HepG2 (cell line): ENCODE data around the gene ZNF3. TPM values are rescaled to one million over a fixed set of nuclear protein-coding genes. Genes with fewer than 3 reads are reported as not detected.

ENCODE experiments used
- ATF7-NPFF ChIP-seq: sonication (generic); formaldehyde crosslinking; IDR thresholded peaks from 2 replicates; pipeline ENCODE4 v1.8.1; 2023; ENCODE audit warnings: mild to moderate bottlenecking, low read depth, missing genetic modification reagents, moderate library complexity
- BCL6 ChIP-seq: IDR thresholded peaks from 2 replicates; pipeline ENCODE4 v1.6.1; 2016; ENCODE audit warnings: missing genetic modification reagents, missing compliant biosample characterization
- CENPT ChIP-seq: sonication (generic); formaldehyde crosslinking; IDR thresholded peaks from 2 replicates; pipeline ENCODE4 v1.8.0; 2022; ENCODE audit warnings: low read depth, mild to moderate bottlenecking, moderate library complexity, missing genetic modification reagents
- CREB1 ChIP-seq, 2 experiments: fragments of 450-650 bp in 1 of 2; IDR thresholded peaks; 2 replicates each; pipeline ENCODE4 v1.6.1; 2016 to 2017; ENCODE audit warnings: control low read depth in 1 of 2, mild to moderate bottlenecking in 1 of 2, missing compliant biosample characterization in 1 of 2, missing genetic modification characterization in 1 of 2
- CSRNP1 ChIP-seq: sonication (generic); formaldehyde crosslinking; IDR thresholded peaks from 2 replicates; pipeline ENCODE4 v1.8.1; 2023; ENCODE audit warnings: mild to moderate bottlenecking, missing genetic modification reagents
- HOXA5 ChIP-seq: sonication (generic); formaldehyde crosslinking; IDR thresholded peaks from 2 replicates; pipeline ENCODE4 v1.4.0; 2020; ENCODE audit warnings: missing genetic modification reagents
- MEIS1 ChIP-seq: sonication (generic); formaldehyde crosslinking; IDR thresholded peaks from 2 replicates; pipeline ENCODE4 v1.9.0; 2021; ENCODE audit warnings: mild to moderate bottlenecking, missing genetic modification reagents, moderate library complexity, borderline replicate concordance
- NFAT5 ChIP-seq: sonication (generic); formaldehyde crosslinking; IDR thresholded peaks from 2 replicates; pipeline ENCODE4 v1.4.0; 2020; ENCODE audit warnings: missing genetic modification reagents
- NR2C2 ChIP-seq: sonication (generic); formaldehyde crosslinking; IDR thresholded peaks from 2 replicates; pipeline ENCODE4 v1.4.0; 2020; ENCODE audit warnings: missing genetic modification reagents, mild to moderate bottlenecking, moderate library complexity, borderline replicate concordance
- PAX8 ChIP-seq: sonication (generic); formaldehyde crosslinking; IDR thresholded peaks from 2 replicates; pipeline ENCODE4 v1.8.0; 2022; ENCODE audit warnings: mild to moderate bottlenecking, missing genetic modification reagents, borderline replicate concordance
- PRPF4 ChIP-seq: fragments of 200-400 bp; formaldehyde crosslinking; IDR thresholded peaks from 2 replicates; pipeline ENCODE4 v1.6.1; 2016; ENCODE audit warnings: low read length, low read depth; ENCODE audit not compliant: poor library complexity, severe bottlenecking
- SALL1 ChIP-seq: sonication (generic); formaldehyde crosslinking; IDR thresholded peaks from 2 replicates; pipeline ENCODE4 v1.8.0; 2022; ENCODE audit warnings: mild to moderate bottlenecking, missing genetic modification reagents
- SIN3A ChIP-seq: IDR thresholded peaks from 2 replicates; pipeline ENCODE4 v1.6.1; 2011; ENCODE audit warnings: low read depth, mild to moderate bottlenecking, control low read depth, low read length, borderline replicate concordance
- SOX5 ChIP-seq: IDR thresholded peaks from 2 replicates; pipeline ENCODE4 v1.6.1; 2016; ENCODE audit warnings: borderline replicate concordance
- TAF1 ChIP-seq: sonication (generic); formaldehyde crosslinking; IDR thresholded peaks from 2 replicates; pipeline ENCODE4 v1.4.0; 2020; ENCODE audit warnings: missing genetic modification reagents
- TGIF2 ChIP-seq: IDR thresholded peaks from 2 replicates; pipeline ENCODE4 v1.6.1; 2016; ENCODE audit warnings: control low read depth, missing compliant biosample characterization
- YY1 ChIP-seq: IDR thresholded peaks from 2 replicates; pipeline ENCODE4 v1.6.1; 2011; ENCODE audit warnings: low read length, low read depth, moderate library complexity, mild to moderate bottlenecking; ENCODE audit not compliant: insufficient read depth, insufficient replicate concordance
- ZNF136 ChIP-seq: sonication (generic); formaldehyde crosslinking; IDR thresholded peaks from 2 replicates; pipeline ENCODE4 v1.8.1; 2022; ENCODE audit warnings: low read depth, mild to moderate bottlenecking, moderate library complexity, missing genetic modification reagents
- ZNF24 ChIP-seq: fragments of 450-650 bp; IDR thresholded peaks from 2 replicates; pipeline ENCODE4 v1.6.1; 2017; ENCODE audit warnings: antibody characterized with exemption, mild to moderate bottlenecking
- ZNF3 ChIP-seq: IDR thresholded peaks from 2 replicates; pipeline ENCODE4 v1.7.0; 2017; ENCODE audit warnings: inconsistent platforms
- ZNF607 ChIP-seq: sonication (generic); formaldehyde crosslinking; IDR thresholded peaks from 2 replicates; pipeline ENCODE4 v1.5.1; 2020; ENCODE audit warnings: missing genetic modification reagents, mild to moderate bottlenecking, borderline replicate concordance
- ZSCAN25 ChIP-seq: sonication (generic); formaldehyde crosslinking; IDR thresholded peaks from 2 replicates; pipeline ENCODE4 v1.8.0; 2022; ENCODE audit warnings: mild to moderate bottlenecking, missing genetic modification reagents
- polyA plus RNA-seq, 8 experiments: library from polyadenylated mRNA; depleted of rRNA in 3 of 8; stranded (reverse) in 7 of 8; unstranded in 1 of 8; fragments of >200 nt; fragmentation: Illumina TruSeq in 4 of 8; extraction: Trizol in 4 of 8; gene quantifications; 2 replicates each; pipeline versions ENCODE4 v1.2.1 to v1.2.3, GENCODE V29; 2011 to 2016; ENCODE audit warnings: low read depth in 4 of 8, missing spikeins in 1 of 8, mixed read lengths in 1 of 8; ENCODE audit not compliant: insufficient read depth in 1 of 8
- total RNA-seq, 5 experiments: library from RNA; depleted of rRNA; stranded (reverse); fragments of >200 nt; fragmentation: Illumina TruSeq; extraction: Trizol; gene quantifications; 2 replicates each; pipeline ENCODE4 v1.2.3, GENCODE V29; 2016; ENCODE audit warnings: low read depth in 1 of 5
- TF ChIP-seq, protein P1 (sequence below): sonication (generic); formaldehyde crosslinking; IDR thresholded peaks from 2 replicates; pipeline ENCODE4 v1.8.0; 2022; ENCODE audit warnings: mild to moderate bottlenecking, missing genetic modification reagents; ENCODE audit not compliant: insufficient replicate concordance

The ZNF3 gene
- total and polyA plus RNA-seq, 2 of the 13 experiments (the other 11 are each of a cell fraction or from before 2014, with no cell fraction given): 33.7 to 56.9 TPM

DNA sequence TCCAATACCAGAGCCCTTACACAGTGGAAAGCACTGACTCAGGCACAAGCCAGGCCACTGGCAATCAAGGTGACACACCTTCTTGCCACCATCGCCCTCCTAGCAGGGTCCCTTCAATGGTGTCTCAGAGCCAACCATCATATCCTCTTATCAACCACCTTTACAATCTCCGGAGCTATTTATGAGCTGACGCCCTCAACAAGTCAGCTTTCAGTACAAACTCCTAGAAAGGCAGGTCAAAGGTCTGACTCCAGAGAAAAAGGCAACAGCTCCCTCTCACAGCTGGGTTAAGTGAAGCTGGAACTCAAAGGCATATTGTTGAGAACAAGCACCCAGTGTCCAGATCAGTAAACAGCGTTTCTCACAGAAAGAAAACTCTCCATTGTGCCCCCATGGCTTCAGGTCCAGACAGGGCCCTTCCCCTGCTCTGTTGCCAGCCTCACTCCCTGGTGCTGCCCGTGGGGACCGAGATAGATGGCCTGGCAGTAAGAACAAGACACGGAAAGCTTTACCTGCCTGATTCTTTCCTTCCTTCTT lies 2.4 kb downstream of the ZNF3 start (continued):
- TF ChIP-seq ZNF607 (CRISPR knock-in tag): no peak
- TF ChIP-seq ATF7-NPFF (CRISPR knock-in tag): no peak; the same call in 1 of the 2 replicates
- TF ChIP-seq ZNF24: no peak
- TF ChIP-seq SALL1 (CRISPR knock-in tag): peak; percentile 53
- TF ChIP-seq CSRNP1 (CRISPR knock-in tag): no peak
- peak; percentile 41; the same call in 1 of the 2 replicates for TF ChIP-seq TAF1 (CRISPR knock-in tag)
- TF ChIP-seq YY1: peak; percentile 20
- TF ChIP-seq BCL6 (CRISPR knock-in tag): peak; percentile 99
- TF ChIP-seq PAX8 (CRISPR knock-in tag): no peak
- no peak for TF ChIP-seq NFAT5
- TF ChIP-seq TGIF2 (CRISPR knock-in tag): no peak
- peak; percentile 86 for TF ChIP-seq NR2C2
- no peak for TF ChIP-seq SIN3A
- TF ChIP-seq, protein P1, sequence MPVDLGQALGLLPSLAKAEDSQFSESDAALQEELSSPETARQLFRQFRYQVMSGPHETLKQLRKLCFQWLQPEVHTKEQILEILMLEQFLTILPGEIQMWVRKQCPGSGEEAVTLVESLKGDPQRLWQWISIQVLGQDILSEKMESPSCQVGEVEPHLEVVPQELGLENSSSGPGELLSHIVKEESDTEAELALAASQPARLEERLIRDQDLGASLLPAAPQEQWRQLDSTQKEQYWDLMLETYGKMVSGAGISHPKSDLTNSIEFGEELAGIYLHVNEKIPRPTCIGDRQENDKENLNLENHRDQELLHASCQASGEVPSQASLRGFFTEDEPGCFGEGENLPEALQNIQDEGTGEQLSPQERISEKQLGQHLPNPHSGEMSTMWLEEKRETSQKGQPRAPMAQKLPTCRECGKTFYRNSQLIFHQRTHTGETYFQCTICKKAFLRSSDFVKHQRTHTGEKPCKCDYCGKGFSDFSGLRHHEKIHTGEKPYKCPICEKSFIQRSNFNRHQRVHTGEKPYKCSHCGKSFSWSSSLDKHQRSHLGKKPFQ (CRISPR knock-in tag): no peak
- no peak for TF ChIP-seq MEIS1 (CRISPR knock-in tag)
- no peak for TF ChIP-seq CENPT (CRISPR knock-in tag)
- peak; percentile 36; the same call in 1 of the 2 replicates for TF ChIP-seq ZSCAN25 (CRISPR knock-in tag)
- TF ChIP-seq CREB1 (IDR thresholded peaks at IDR 0.05): no peak
- peak; percentile 13; the same call in 1 of the 2 replicates for TF ChIP-seq CREB1 (CRISPR knock-in tag; IDR thresholded peaks at IDR 0.05)
- TF ChIP-seq PRPF4: no peak
- 0 out of 2 replicates have a peak, but pooled peaks have one; percentile 58 for TF ChIP-seq ZNF136 (CRISPR knock-in tag)
- peak; percentile 83 for TF ChIP-seq SOX5
- TF ChIP-seq ZNF3 (CRISPR knock-in tag): no peak
- TF ChIP-seq HOXA5 (CRISPR knock-in tag): no peak
